ENCODE results near the gene ANKRD11. TPM values are rescaled to one million over a fixed set of nuclear protein-coding genes. Genes with fewer than 3 reads are reported as not detected.

ANKRD11 gene
- total RNA-seq, 1 experiment from 2014 or later, result 297 TPM

DNA sequence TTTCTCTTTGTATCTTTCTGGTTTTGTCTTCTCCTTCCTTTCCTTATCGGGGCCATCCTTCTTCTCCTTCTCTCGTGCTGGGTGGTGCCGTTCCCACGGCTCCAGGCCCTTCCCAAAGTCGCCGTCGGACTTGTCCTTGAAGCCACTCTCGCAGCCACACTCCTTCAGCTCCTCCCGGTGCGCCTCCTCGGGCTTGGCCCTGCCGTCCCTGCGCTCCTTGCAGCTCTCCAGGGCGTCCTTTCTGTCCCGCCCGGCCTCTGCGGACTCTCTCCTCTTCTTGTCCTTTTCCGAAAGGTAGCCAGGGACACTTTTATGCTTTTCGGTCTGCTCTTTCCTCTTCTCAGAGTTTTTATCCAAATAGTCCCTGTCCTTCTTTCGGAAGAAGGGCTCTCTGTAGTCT, 206.9 kb downstream of the ANKRD11 start:
- Histone ChIP-seq H3K27me3 (replicated peaks; ENCODE audit: control insufficient read depth, insufficient read depth, low read length) (no peaks in the 10 kb centered on the region), H3K4me1 (peaks cover 12% of the 10 kb centered on the region), H3K9me3 (no peaks in the 10 kb centered on the region), H3K4me3 (ENCODE audit: low read depth, low read length) (no peak overlapping the region), H3K36me3 (ENCODE audit: control insufficient read depth, insufficient read depth, low read length) (peaks cover 7% of the 10 kb centered on the region)
- no TSS peak for BruUV-seq (replicated peaks)
- no peaks in the 10 kb centered on the region for H3K27me3 Mint-ChIP-seq (ENCODE audit: insufficient read depth, unreplicated experiment)
- DNase-seq, result no peak
- ChIA-PET CTCF (no interaction called here), POLR2A (interaction anchor here (0.7 kb wide), 1 partner anchor 9 kb away, joined by 3 read pairs; no protein-coding TSS in a partner anchor)
- peaks cover 4% of the 10 kb centered on the region for H3K36me3 Mint-ChIP-seq (ENCODE audit: insufficient read depth, unreplicated experiment)
- intact Hi-C loops (cut with micrococcal nuclease; ENCODE audit: unreplicated experiment), result no loop called here
- no peak overlapping the region for H3K4me3 Mint-ChIP-seq (ENCODE audit: unreplicated experiment)
- H3K9me3 Mint-ChIP-seq (ENCODE audit: unreplicated experiment), result no peaks in the 10 kb centered on the region
- H3K4me1 Mint-ChIP-seq (ENCODE audit: low read depth, unreplicated experiment), result no peaks in the 10 kb centered on the region
- TF ChIP-seq, protein P1, sequence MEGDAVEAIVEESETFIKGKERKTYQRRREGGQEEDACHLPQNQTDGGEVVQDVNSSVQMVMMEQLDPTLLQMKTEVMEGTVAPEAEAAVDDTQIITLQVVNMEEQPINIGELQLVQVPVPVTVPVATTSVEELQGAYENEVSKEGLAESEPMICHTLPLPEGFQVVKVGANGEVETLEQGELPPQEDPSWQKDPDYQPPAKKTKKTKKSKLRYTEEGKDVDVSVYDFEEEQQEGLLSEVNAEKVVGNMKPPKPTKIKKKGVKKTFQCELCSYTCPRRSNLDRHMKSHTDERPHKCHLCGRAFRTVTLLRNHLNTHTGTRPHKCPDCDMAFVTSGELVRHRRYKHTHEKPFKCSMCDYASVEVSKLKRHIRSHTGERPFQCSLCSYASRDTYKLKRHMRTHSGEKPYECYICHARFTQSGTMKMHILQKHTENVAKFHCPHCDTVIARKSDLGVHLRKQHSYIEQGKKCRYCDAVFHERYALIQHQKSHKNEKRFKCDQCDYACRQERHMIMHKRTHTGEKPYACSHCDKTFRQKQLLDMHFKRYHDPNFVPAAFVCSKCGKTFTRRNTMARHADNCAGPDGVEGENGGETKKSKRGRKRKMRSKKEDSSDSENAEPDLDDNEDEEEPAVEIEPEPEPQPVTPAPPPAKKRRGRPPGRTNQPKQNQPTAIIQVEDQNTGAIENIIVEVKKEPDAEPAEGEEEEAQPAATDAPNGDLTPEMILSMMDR (IDR thresholded peaks at IDR 0.05; ENCODE audit: insufficient read depth in 1 of 2, low read depth in 1 of 2, low read length in 1 of 2, severe bottlenecking in 1 of 2, unreplicated experiment in 1 of 2), result no peak
- no peak overlapping the region for H3K27ac Mint-ChIP-seq (ENCODE audit: unreplicated experiment)

DNA sequence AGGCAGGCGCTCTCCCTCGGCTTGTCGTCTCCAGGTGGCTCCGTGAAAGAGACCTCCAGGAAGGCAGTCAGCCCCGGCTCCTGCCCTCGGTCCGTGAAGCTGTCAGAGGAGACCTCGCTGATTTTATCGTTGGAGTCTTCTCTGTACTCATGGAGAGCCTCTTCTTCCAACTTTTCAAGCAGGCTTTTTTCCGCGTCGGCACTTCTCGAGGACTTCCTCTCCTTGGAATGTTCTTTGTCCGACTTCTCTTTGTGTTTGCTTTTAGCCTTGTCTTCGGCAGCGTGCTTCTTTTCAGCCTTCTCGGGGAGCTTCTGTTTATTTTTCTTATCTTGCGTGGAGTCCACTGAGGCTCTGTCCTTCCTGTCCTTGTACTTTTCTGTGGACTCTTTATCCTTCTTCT, 207.8 kb downstream of the ANKRD11 start:
- CTCF ChIA-PET, result no interaction called here
- H3K27ac Mint-ChIP-seq (ENCODE audit: unreplicated experiment), result no peak overlapping the region
- no peak for DNase-seq
- H3K4me1 Mint-ChIP-seq (ENCODE audit: low read depth, unreplicated experiment), result no peaks in the 10 kb centered on the region
- intact Hi-C loops (cut with micrococcal nuclease; ENCODE audit: unreplicated experiment), result no loop called here
- Histone ChIP-seq H3K9me3 (no peaks in the 10 kb centered on the region), H3K4me1 (peaks cover 12% of the 10 kb centered on the region), H3K4me3 (ENCODE audit: low read depth, low read length) (no peak overlapping the region), H3K27me3 (replicated peaks; ENCODE audit: control insufficient read depth, insufficient read depth, low read length) (no peaks in the 10 kb centered on the region), H3K36me3 (ENCODE audit: control insufficient read depth, insufficient read depth, low read length) (peaks cover 7% of the 10 kb centered on the region)
- peaks cover 13% of the 10 kb centered on the region for H3K36me3 Mint-ChIP-seq (ENCODE audit: insufficient read depth, unreplicated experiment)
- no TSS peak for BruUV-seq (replicated peaks)
- TF ChIP-seq, protein P1 (IDR thresholded peaks at IDR 0.05; ENCODE audit: insufficient read depth in 1 of 2, low read depth in 1 of 2, low read length in 1 of 2, severe bottlenecking in 1 of 2, unreplicated experiment in 1 of 2), result no peak
- no peak overlapping the region for H3K4me3 Mint-ChIP-seq (ENCODE audit: unreplicated experiment)
- POLR2A ChIA-PET, result no interaction called here
- H3K9me3 Mint-ChIP-seq (ENCODE audit: unreplicated experiment), result no peaks in the 10 kb centered on the region
- no peaks in the 10 kb centered on the region for H3K27me3 Mint-ChIP-seq (ENCODE audit: insufficient read depth, unreplicated experiment)

DNA sequence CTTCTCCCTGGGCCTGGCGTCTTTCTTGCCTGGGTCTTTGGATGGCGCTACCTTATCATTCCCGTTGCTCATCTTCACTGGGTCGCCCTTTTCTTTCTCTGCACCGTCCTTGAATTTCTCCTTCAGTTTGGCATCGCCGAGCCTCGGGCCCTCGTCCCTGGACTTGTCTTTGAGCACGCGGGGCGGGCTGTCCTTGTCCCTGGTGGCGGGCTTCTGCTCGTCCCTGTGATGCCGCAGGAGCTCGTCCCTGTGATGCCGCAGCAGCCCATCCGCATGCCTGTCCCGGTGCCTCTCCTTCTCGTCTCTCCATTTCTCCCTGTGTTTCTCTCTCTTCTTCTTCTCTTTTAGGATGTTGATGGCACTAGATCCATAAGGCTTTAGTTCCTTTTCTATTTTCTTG, 208.5 kb downstream of the ANKRD11 start:
- no peak for DNase-seq
- no peaks in the 10 kb centered on the region for H3K27me3 ChIP-seq (replicated peaks; ENCODE audit: control insufficient read depth, insufficient read depth, low read length)
- peaks cover 7% of the 10 kb centered on the region for H3K36me3 ChIP-seq (ENCODE audit: control insufficient read depth, insufficient read depth, low read length)
- Mint-ChIP-seq H3K4me1 (ENCODE audit: low read depth, unreplicated experiment) (no peaks in the 10 kb centered on the region), H3K27ac (ENCODE audit: unreplicated experiment) (no peak overlapping the region), H3K4me3 (ENCODE audit: unreplicated experiment) (no peak overlapping the region), H3K36me3 (ENCODE audit: insufficient read depth, unreplicated experiment) (peaks cover 20% of the 10 kb centered on the region), H3K9me3 (ENCODE audit: unreplicated experiment) (no peaks in the 10 kb centered on the region), H3K27me3 (ENCODE audit: insufficient read depth, unreplicated experiment) (no peaks in the 10 kb centered on the region)
- POLR2A ChIA-PET, result no interaction called here
- no peaks in the 10 kb centered on the region for H3K9me3 ChIP-seq
- H3K4me1 ChIP-seq, result peaks cover 12% of the 10 kb centered on the region
- CTCF ChIA-PET, result no interaction called here
- no peak overlapping the region for H3K4me3 ChIP-seq (ENCODE audit: low read depth, low read length)
- TF ChIP-seq, protein P1 (IDR thresholded peaks at IDR 0.05; ENCODE audit: insufficient read depth in 1 of 2, low read depth in 1 of 2, low read length in 1 of 2, severe bottlenecking in 1 of 2, unreplicated experiment in 1 of 2), result no peak
- BruUV-seq (replicated peaks), result no TSS peak
- intact Hi-C loops (cut with micrococcal nuclease; ENCODE audit: unreplicated experiment), result no loop called here

All from Caco-2 (cell line).